K562 (cell line): ENCODE results near the gene PIK3C2G. TPM values are rescaled to one million over a fixed set of nuclear protein-coding genes. Genes with fewer than 3 reads are reported as not detected.

Experiments used
- ATAC-seq: fragments of 200-7000 bp; cut with Tn5 transposase; 3 replicates; pipeline ENCODE4 v1.9.1; 2020; ENCODE audit warnings: moderate library complexity
- BruUV-seq: library from RNA; stranded (reverse); fragments of 400-500 nt; replicated peaks from 2 replicates; lab custom pipeline; 2021; lab: Mats Ljungman, UMichigan
- CTCF ChIA-PET: fragments of 300-600 bp; formaldehyde crosslinking; extraction: SDS; loops from one replicate; lab custom pipeline; 2021; ENCODE audit warnings: low intra/inter-chr PET ratio; lab: Yijun Ruan, JAX
- POLR2A ChIA-PET: fragments of 300-600, 350-650 bp; sonication (Branson Sonifier 250); formaldehyde crosslinking; extraction: SDS; loops from one replicate; lab custom pipeline; 2021; ENCODE audit warnings: antibody characterized with exemption, inconsistent platforms; lab: Yijun Ruan, JAX
- DNase-seq, 4 experiments: peaks; one replicate each; pipeline versions ENCODE4 v3.0.0 to v3.0.0-alpha.2; 2011 to 2018; ENCODE audit warnings: low spot score in 3 of 4, mixed read lengths in 3 of 4; ENCODE audit errors: extremely low read depth in 1 of 4
- FAIRE-seq: peaks from 2 replicates; lab custom pipeline; 2011; peaks lifted over from hg19 to GRCh38; lab: Jason Lieb, UNC
- H2AFZ ChIP-seq: 2 replicates; pipeline ENCODE4 v1.6.0; 2011; ENCODE audit warnings: low read depth, low read length, control low read depth, inconsistent platforms
- H3K27ac ChIP-seq: fragments of 200-600 bp; 3 replicates; pipeline ENCODE4 v1.8.0; 2011; ENCODE audit warnings: low read depth, mild to moderate bottlenecking, control low read depth, inconsistent platforms, low read length, moderate library complexity, mixed read lengths; ENCODE audit errors: extremely low read depth
- H3K27me3 ChIP-seq, 2 experiments: fragments of 300-600 bp in 1 of 2; 2 replicates in 1 of 2; 3 replicates in 1 of 2; pipeline versions ENCODE4 v1.6.0 to v1.8.0; 2011; ENCODE audit warnings: inconsistent platforms in 2 of 2, low read length in 2 of 2, mild to moderate bottlenecking in 1 of 2, mixed read lengths in 1 of 2, moderate library complexity in 1 of 2; ENCODE audit not compliant: control insufficient read depth in 2 of 2, insufficient read depth in 2 of 2
- H3K36me3 ChIP-seq: fragments of 300-600 bp; 3 replicates; pipeline ENCODE4 v1.8.0; 2011; ENCODE audit warnings: mild to moderate bottlenecking, low read length, inconsistent platforms; ENCODE audit not compliant: control insufficient read depth, insufficient read depth
- H3K4me1 ChIP-seq, 2 experiments: fragments of 200-600 bp in 1 of 2; replicated peaks in 1 of 2; 2 replicates in 1 of 2; 3 replicates in 1 of 2; pipeline versions ENCODE4 v1.5.1 to v1.8.0; 2011; ENCODE audit warnings: inconsistent platforms in 2 of 2, low read length in 2 of 2, mild to moderate bottlenecking in 1 of 2, mixed read lengths in 1 of 2, moderate library complexity in 1 of 2; ENCODE audit not compliant: control insufficient read depth in 2 of 2, insufficient read depth in 2 of 2
- H3K4me2 ChIP-seq: 2 replicates; pipeline ENCODE4 v1.6.1; 2011; ENCODE audit warnings: low read length, control low read depth, inconsistent platforms, mixed read lengths; ENCODE audit not compliant: insufficient read depth
- H3K4me3 ChIP-seq: fragments of 200-600 bp; sonication (generic), shearing (Covaris generic); 2 replicates; pipeline ENCODE4 v1.5.1; 2016; ENCODE audit warnings: control low read depth, inconsistent platforms
- H3K79me2 ChIP-seq: fragments of 200-600 bp; 3 replicates; pipeline ENCODE4 v1.8.0; 2011; ENCODE audit warnings: low read length, inconsistent platforms; ENCODE audit not compliant: control insufficient read depth, insufficient read depth
- H3K9ac ChIP-seq, 2 experiments: 2 replicates each; pipeline versions ENCODE4 v1.6.0 to v1.6.1; 2011; ENCODE audit warnings: low read depth in 2 of 2, low read length in 2 of 2, control low read depth in 1 of 2, inconsistent platforms in 1 of 2, mild to moderate bottlenecking in 1 of 2, mixed read lengths in 1 of 2; ENCODE audit not compliant: insufficient read depth in 1 of 2
- H3K9me1 ChIP-seq: one replicate; pipeline ENCODE4 v1.6.0; 2011; ENCODE audit warnings: inconsistent platforms, mild to moderate bottlenecking, low read length, moderate library complexity; ENCODE audit not compliant: control insufficient read depth, insufficient read depth
- H3K9me3 ChIP-seq: replicated peaks from 2 replicates; pipeline ENCODE4 v1.5.1; 2011; ENCODE audit warnings: low read depth, low read length, inconsistent platforms; ENCODE audit not compliant: control insufficient read depth, insufficient read depth
- H4K20me1 ChIP-seq: replicated peaks from 2 replicates; pipeline ENCODE4 v1.6.1; 2011; ENCODE audit warnings: low read length, inconsistent platforms, mixed read lengths; ENCODE audit not compliant: control insufficient read depth, insufficient read depth
- ARHGAP35 ChIP-seq: fragments of 450-650 bp; IDR thresholded peaks from 2 replicates; pipeline ENCODE4 v1.6.1; 2018; ENCODE audit not compliant: partially characterized antibody
- CHD1 ChIP-seq: fragments of 200-600 bp; sonication (generic); IDR thresholded peaks from one replicate; pipeline ENCODE4 v1.6.1; 2012; ENCODE audit warnings: mild to moderate bottlenecking, moderate library complexity, low read length, inconsistent platforms
- ESRRA ChIP-seq: fragments of 450-650 bp; IDR thresholded peaks from 2 replicates; pipeline ENCODE4 v1.6.1; 2014; ENCODE audit warnings: low read depth, mild to moderate bottlenecking, moderate library complexity, borderline replicate concordance
- FOXM1 ChIP-seq, 2 experiments: fragments of 450-650 bp in 1 of 2; sonication (generic) in 1 of 2; formaldehyde crosslinking in 1 of 2; IDR thresholded peaks; 2 replicates each; pipeline versions ENCODE4 v1.6.1 to v1.9.0; 2017 to 2022; ENCODE audit warnings: low read depth in 2 of 2, mild to moderate bottlenecking in 2 of 2, missing genetic modification reagents in 1 of 2, moderate library complexity in 1 of 2
- GTF2A2 ChIP-seq: IDR thresholded peaks from 2 replicates; pipeline ENCODE4 v1.6.1; 2016; ENCODE audit warnings: mild to moderate bottlenecking, missing genetic modification characterization, missing compliant biosample characterization
- ID3 ChIP-seq, 2 experiments: fragments of 250-450 bp in 1 of 2; fragments of 450-650 bp in 1 of 2; sonication (Bioruptor Pico) in 1 of 2; IDR thresholded peaks; 2 replicates each; pipeline versions ENCODE4 v1.6.1 to v1.8.0; 2016 to 2021; ENCODE audit warnings: mild to moderate bottlenecking in 2 of 2, moderate library complexity in 2 of 2, missing compliant biosample characterization in 1 of 2, missing genetic modification characterization in 1 of 2
- IRF1 ChIP-seq: sonication (generic); formaldehyde crosslinking; IDR thresholded peaks from 2 replicates; pipeline ENCODE4 v1.8.0; 2022; ENCODE audit warnings: missing genetic modification reagents, mild to moderate bottlenecking, borderline replicate concordance
- JUND ChIP-seq, 2 experiments: IDR thresholded peaks; 2 replicates in 1 of 2; 3 replicates in 1 of 2; pipeline ENCODE4 v1.6.1; 2011; ENCODE audit warnings: borderline replicate concordance in 2 of 2, low read depth in 2 of 2, low read length in 2 of 2, improper control_type of control experiment in 1 of 2, missing biosample characterization in 1 of 2, missing genetic modification characterization in 1 of 2, missing genetic modification reagents in 1 of 2
- KLF16 ChIP-seq: IDR thresholded peaks from 2 replicates; pipeline ENCODE4 v1.6.1; 2016; ENCODE audit warnings: antibody characterized with exemption
- L3MBTL2 ChIP-seq: fragments of 450-650 bp; IDR thresholded peaks from 2 replicates; pipeline ENCODE4 v1.6.1; 2016; ENCODE audit warnings: mild to moderate bottlenecking, moderate library complexity
- NFIC ChIP-seq: fragments of 450-650 bp; IDR thresholded peaks from 2 replicates; pipeline ENCODE4 v1.6.1; 2017; ENCODE audit warnings: mild to moderate bottlenecking, inconsistent platforms
- POLR2A ChIP-seq: fragments of 450-650 bp; conservative IDR thresholded peaks from 2 replicates; pipeline ENCODE4 v1.6.1; 2016
- SP1 ChIP-seq: sonication (generic); formaldehyde crosslinking; IDR thresholded peaks from 2 replicates; pipeline ENCODE4 v1.8.1; 2022; ENCODE audit warnings: mild to moderate bottlenecking, missing genetic modification reagents
- ZNF212 ChIP-seq: fragments of 450-650 bp; formaldehyde crosslinking; IDR thresholded peaks from 2 replicates; pipeline ENCODE4 v1.4.0; 2020; ENCODE audit warnings: mild to moderate bottlenecking
- ZNF444 ChIP-seq: fragments of 250-450 bp; sonication (Bioruptor Pico); IDR thresholded peaks from 2 replicates; pipeline ENCODE4 v1.4.0; 2020; ENCODE audit warnings: mild to moderate bottlenecking, moderate library complexity
- whole genome bisulfite sequencing: fragments of 100-300 bp; shearing (Covaris generic); methylation state at CpG from one replicate; pipeline ENCODE4 v1.1.6; 2016; ENCODE audit warnings: low coverage, mixed read lengths; ENCODE audit not compliant: insufficient coverage; ENCODE audit errors: missing lambda C conversion rate; 5-methylcytosine and 5-hydroxymethylcytosine counted together
- in situ Hi-C: fragments of 300-500 bp; cut with MboI; formaldehyde crosslinking; loops from 4 replicates; pipeline ENCODE4 v1.15.0; 2018; ENCODE audit warnings: inconsistent platforms, mixed read lengths
- intact Hi-C: fragments of 100-400 bp; cut with micrococcal nuclease; formaldehyde crosslinking; loops from 2 replicates; pipeline ENCODE4 v1.14.2; 2022
- polyA plus RNA-seq, 8 experiments: library from polyadenylated mRNA; depleted of rRNA in 4 of 8; stranded (reverse) in 5 of 8; unstranded in 3 of 8; fragments of >200 nt; fragmentation: Nextera tagmentation in 2 of 8; fragmentation: Illumina TruSeq in 1 of 8; extraction: Ambion mirVana in 2 of 8; extraction: Trizol in 1 of 8; gene quantifications; 2 replicates each; pipeline versions ENCODE4 v1.2.1 to v1.2.3, GENCODE V29; 2011 to 2014; ENCODE audit warnings: inconsistent platforms in 1 of 8, missing spikeins in 1 of 8
- total RNA-seq, 7 experiments: library from RNA; depleted of rRNA in 6 of 7; stranded (reverse); fragments of >200 nt in 6 of 7; fragmentation: Illumina TruSeq in 2 of 7; extraction: Trizol in 2 of 7; gene quantifications; 2 replicates each; pipeline versions ENCODE4 v1.2.1 to v1.2.3, GENCODE V29; 2011 to 2021; ENCODE audit warnings: low replicate concordance in 1 of 7
- TF ChIP-seq, protein P1 (sequence below), 2 experiments: fragments of 450-650 bp in 1 of 2; sonication (generic) in 1 of 2; formaldehyde crosslinking; conservative IDR thresholded peaks; 2 replicates each; pipeline versions ENCODE4 v1.4.0 to v1.8.1; 2020 to 2022; ENCODE audit warnings: mild to moderate bottlenecking in 1 of 2, missing genetic modification reagents in 1 of 2

The PIK3C2G gene
- total and polyA plus RNA-seq, 9 of the 15 experiments (the other 6 are each of a cell fraction or from before 2014, with no cell fraction given): not detected

GRCh38 chr12:18340186-18340585 lies 78.9 kb downstream of the PIK3C2G start:
- intact Hi-C loops: no loop called here

More at GRCh38 chr12:18340186-18340585, 78.9 kb downstream of the PIK3C2G start:
- in situ Hi-C loops: no loop called here
- CTCF ChIA-PET: no interaction called here
- no peak overlapping the region for H3K27ac ChIP-seq
- no peak for TF ChIP-seq ZNF212 (CRISPR knock-in tag)
- TF ChIP-seq ESRRA: no peak
- no peak for TF ChIP-seq L3MBTL2
- no peak for TF ChIP-seq POLR2A
- TF ChIP-seq ID3 (CRISPR knock-in tag; IDR thresholded peaks at IDR 0.05): no peak
- TF ChIP-seq ID3 (tag; IDR thresholded peaks at IDR 0.05): no peak
- TF ChIP-seq CHD1: no peak
- TF ChIP-seq SP1 (CRISPR knock-in tag): no peak
- no peak for TF ChIP-seq IRF1 (CRISPR knock-in tag)
- TF ChIP-seq JUND (IDR thresholded peaks at IDR 0.05; ENCODE audit: borderline replicate concordance, low read depth, low read length): no peak
- TF ChIP-seq JUND (tag; IDR thresholded peaks at IDR 0.05; ENCODE audit: borderline replicate concordance, low read depth, low read length): no peak
- no peak for TF ChIP-seq FOXM1 (IDR thresholded peaks at IDR 0.05; ENCODE audit: low read depth)
- no peak for TF ChIP-seq FOXM1 (CRISPR knock-in tag; IDR thresholded peaks at IDR 0.05; ENCODE audit: low read depth)
- TF ChIP-seq ARHGAP35: no peak
- TF ChIP-seq KLF16: no peak
- TF ChIP-seq NFIC: no peak
- TF ChIP-seq ZNF444: no peak
- TF ChIP-seq GTF2A2: no peak
- TF ChIP-seq, protein P1, sequence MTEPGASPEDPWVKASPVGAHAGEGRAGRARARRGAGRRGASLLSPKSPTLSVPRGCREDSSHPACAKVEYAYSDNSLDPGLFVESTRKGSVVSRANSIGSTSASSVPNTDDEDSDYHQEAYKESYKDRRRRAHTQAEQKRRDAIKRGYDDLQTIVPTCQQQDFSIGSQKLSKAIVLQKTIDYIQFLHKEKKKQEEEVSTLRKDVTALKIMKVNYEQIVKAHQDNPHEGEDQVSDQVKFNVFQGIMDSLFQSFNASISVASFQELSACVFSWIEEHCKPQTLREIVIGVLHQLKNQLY (CRISPR knock-in tag; conservative IDR thresholded peaks at IDR 0.05): no peak
- TF ChIP-seq, all 486 proteins: peak for 0
- Histone ChIP-seq H3K4me3 (no peak overlapping the region), H3K9ac (no peak overlapping the region), H3K9me1 (no peaks in the 10 kb centered on the region), H3K9me3 (no peaks in the 10 kb centered on the region), H3K79me2 (no peaks in the 10 kb centered on the region), H3K27me3 (no peaks in the 10 kb centered on the region), H3K4me1 (no peaks in the 10 kb centered on the region), H3K36me3 (no peaks in the 10 kb centered on the region), H3K4me2 (no peak overlapping the region), H2AFZ (no peak overlapping the region), H4K20me1 (no peaks in the 10 kb centered on the region)
- POLR2A ChIA-PET: no interaction called here
- DNase-seq: no peak
- ATAC-seq: no peak
- no peak for FAIRE-seq
- BruUV-seq: no TSS peak
- 11% methylated on average over 3 of the region's 3 CpGs for WGBS
